ENCODE measurements around the gene PCBD1.

PCBD1 gene

GRCh38 chr10:70909326-70909935 is 21.1 kb upstream of the PCBD1 start:
- no peak for TF ChIP-seq EZH2 (optimal IDR thresholded peaks at IDR 0.05; ENCODE audit: low read depth, low read length)

GRCh38 chr10:70908406-70909296 is 20.3 kb upstream of the PCBD1 start:
- no peak for DNase-seq
- no peaks in the 10 kb centered on the region for H4K20me1 ChIP-seq (ENCODE audit: insufficient read depth, low read length)
- no peaks in the 10 kb centered on the region for H3K9me2 ChIP-seq (replicated peaks; ENCODE audit: insufficient read depth, low read length)
- H3K79me2 ChIP-seq (ENCODE audit: low read length) = no peaks in the 10 kb centered on the region
- H3K36me3 ChIP-seq (replicated peaks; ENCODE audit: insufficient read depth, low read length) = no peaks in the 10 kb centered on the region
- H3K9me3 ChIP-seq (replicated peaks; ENCODE audit: insufficient read depth, low read length) = no peaks in the 10 kb centered on the region
- H3K4me2 ChIP-seq (ENCODE audit: low read depth, low read length) = no peak overlapping the region
- no peak overlapping the region for H3K27ac ChIP-seq (ENCODE audit: low read length)
- no peak overlapping the region for H3K9ac ChIP-seq (ENCODE audit: low read length)
- H3K4me3 ChIP-seq (ENCODE audit: low read length) = no peak overlapping the region
- H3K4me1 ChIP-seq (ENCODE audit: low read length) = no peaks in the 10 kb centered on the region
- no peaks in the 10 kb centered on the region for H3F3A ChIP-seq (ENCODE audit: insufficient read depth, low read length)
- no peak for TF ChIP-seq EZH2phosphoT487 (IDR thresholded peaks at IDR 0.05; ENCODE audit: low read length)
- TF ChIP-seq EZH2 (optimal IDR thresholded peaks at IDR 0.05; ENCODE audit: low read depth, low read length) = no peak
- TF ChIP-seq CTCF (IDR thresholded peaks at IDR 0.05; ENCODE audit: low read length) = no peak
- H3K27me3 ChIP-seq (replicated peaks; ENCODE audit: insufficient read depth, low read length) = peaks cover 76% of the 10 kb centered on the region
- no peak overlapping the region for H2AFZ ChIP-seq (ENCODE audit: low read length)

More at GRCh38 chr10:70909326-70909935, 21.1 kb upstream of the PCBD1 start:
- H3K4me1 ChIP-seq (ENCODE audit: low read length) = no peaks in the 10 kb centered on the region
- no peak for DNase-seq
- H3K4me3 ChIP-seq (ENCODE audit: low read length) = no peak overlapping the region
- H3K4me2 ChIP-seq (ENCODE audit: low read depth, low read length) = no peak overlapping the region
- H3K27ac ChIP-seq (ENCODE audit: low read length) = no peak overlapping the region
- H3K79me2 ChIP-seq (ENCODE audit: low read length) = no peaks in the 10 kb centered on the region
- no peaks in the 10 kb centered on the region for H4K20me1 ChIP-seq (ENCODE audit: insufficient read depth, low read length)
- H3K9ac ChIP-seq (ENCODE audit: low read length) = no peak overlapping the region
- H3K27me3 ChIP-seq (replicated peaks; ENCODE audit: insufficient read depth, low read length) = peaks cover 81% of the 10 kb centered on the region
- no peaks in the 10 kb centered on the region for H3K36me3 ChIP-seq (replicated peaks; ENCODE audit: insufficient read depth, low read length)
- H3K9me3 ChIP-seq (replicated peaks; ENCODE audit: insufficient read depth, low read length) = no peaks in the 10 kb centered on the region
- H2AFZ ChIP-seq (ENCODE audit: low read length) = no peak overlapping the region
- no peaks in the 10 kb centered on the region for H3K9me2 ChIP-seq (replicated peaks; ENCODE audit: insufficient read depth, low read length)
- H3F3A ChIP-seq (ENCODE audit: insufficient read depth, low read length) = no peaks in the 10 kb centered on the region

- no peaks in the 10 kb centered on the region for H3K36me3 ChIP-seq (replicated peaks; ENCODE audit: insufficient read depth, low read length)
- H3K4me1 ChIP-seq (ENCODE audit: low read length) = no peaks in the 10 kb centered on the region
- no peak overlapping the region for H2AFZ ChIP-seq (ENCODE audit: low read length)
- H4K20me1 ChIP-seq (ENCODE audit: insufficient read depth, low read length) = no peaks in the 10 kb centered on the region
- H3K9me3 ChIP-seq (replicated peaks; ENCODE audit: insufficient read depth, low read length) = no peaks in the 10 kb centered on the region
- H3K4me3 ChIP-seq (ENCODE audit: low read length) = no peak overlapping the region
- H3K79me2 ChIP-seq (ENCODE audit: low read length) = no peaks in the 10 kb centered on the region
- no peak for DNase-seq
- no peak overlapping the region for H3K4me2 ChIP-seq (ENCODE audit: low read depth, low read length)
- H3K27me3 ChIP-seq (replicated peaks; ENCODE audit: insufficient read depth, low read length) = peaks cover 70% of the 10 kb centered on the region
- no peaks in the 10 kb centered on the region for H3K9me2 ChIP-seq (replicated peaks; ENCODE audit: insufficient read depth, low read length)
- no peak overlapping the region for H3K9ac ChIP-seq (ENCODE audit: low read length)
- H3F3A ChIP-seq (ENCODE audit: insufficient read depth, low read length) = no peaks in the 10 kb centered on the region
- no peak overlapping the region for H3K27ac ChIP-seq (ENCODE audit: low read length)
- TF ChIP-seq CTCF (IDR thresholded peaks at IDR 0.05; ENCODE audit: low read length) (no peak), EZH2phosphoT487 (IDR thresholded peaks at IDR 0.05; ENCODE audit: low read length) (no peak)
Observed at GRCh38 chr10:70907637-70908405, 19.5 kb upstream of the PCBD1 start.

Measured in MM.1S (cell line).